Small intestine (tissue), 7 donors: ENCODE results near the gene CYP2W1. TPM values are rescaled to one million over a fixed set of nuclear protein-coding genes. Genes with fewer than 3 reads are reported as not detected.

Source experiments
- DNase-seq, 2 donors: peaks; one replicate each; pipeline versions ENCODE4 v3.0.0 to v3.0.0-alpha.2; 2013
- FAIRE-seq: peaks from 2 replicates; lab custom pipeline; 2012; peaks lifted over from hg19 to GRCh38; lab: Jason Lieb, UNC
- H3K27ac ChIP-seq, 3 donors: one replicate each; pipeline ENCODE4 v1.5.1; 2013; ENCODE audit warnings: low read length in 2 of 3, mild to moderate bottlenecking in 2 of 3, control low read depth in 1 of 3, inconsistent platforms in 1 of 3, low read depth in 1 of 3, moderate library complexity in 1 of 3
- H3K27me3 ChIP-seq, 3 donors: one replicate each; pipeline ENCODE4 v1.6.1; 2013; ENCODE audit warnings: low read length in 3 of 3, inconsistent platforms in 1 of 3; ENCODE audit not compliant: control insufficient read depth in 3 of 3, insufficient read depth in 3 of 3
- H3K36me3 ChIP-seq, 3 donors: one replicate each; pipeline ENCODE4 v1.6.1; 2013; ENCODE audit warnings: low read length in 3 of 3, inconsistent platforms in 1 of 3, low read depth in 1 of 3, mild to moderate bottlenecking in 1 of 3, moderate library complexity in 1 of 3; ENCODE audit not compliant: control insufficient read depth in 3 of 3, insufficient read depth in 2 of 3
- H3K4me1 ChIP-seq, 3 donors: one replicate each; pipeline ENCODE4 v1.6.1; 2013; ENCODE audit warnings: low read length in 2 of 3, inconsistent platforms in 1 of 3, low read depth in 1 of 3, mild to moderate bottlenecking in 1 of 3, moderate library complexity in 1 of 3; ENCODE audit not compliant: control insufficient read depth in 3 of 3, insufficient read depth in 2 of 3
- H3K4me3 ChIP-seq, 3 donors: one replicate each; pipeline ENCODE4 v1.5.1; 2013; ENCODE audit warnings: low read length in 3 of 3, control low read depth in 1 of 3, inconsistent platforms in 1 of 3, low read depth in 1 of 3, mild to moderate bottlenecking in 1 of 3, moderate library complexity in 1 of 3
- H3K9me3 ChIP-seq, 2 donors: one replicate each; pipeline ENCODE4 v1.6.1; 2013; ENCODE audit warnings: low read depth in 1 of 2, low read length in 1 of 2; ENCODE audit not compliant: control insufficient read depth in 2 of 2, insufficient read depth in 1 of 2
- WGBS, 3 donors: extraction: QIAGEN DNeasy Blood & Tissue Kit; methylation state at CpG; one replicate each; pipeline ENCODE4 v1.1.7; 2013; 5-methylcytosine and 5-hydroxymethylcytosine counted together
- polyA plus RNA-seq, 4 donors: library from polyadenylated mRNA; stranded (reverse) in 3 of 4; unstranded in 1 of 4; fragments of 200-250 nt in 3 of 4; fragments of 120-200 nt in 1 of 4; gene quantifications; one replicate each; pipeline versions ENCODE4 v1.2.1 to v1.2.3, GENCODE V29; 2013
- donor health status: healthy with polysubstance abuse.
- donor health status: control.
- donor health status: control.
- donor health status: Bipolar disorder and iron deficiency.
- donor health status: healthy.

Gene CYP2W1
- polyA plus RNA-seq, 4 donors, result 0.81 to 1,098 (median 1.1) TPM

- 0% methylated on average over 68 to 78 of the region's 78 CpGs for WGBS, 3 donors
- Histone ChIP-seq H3K4me1 (peaks cover 10 to 66% (median 10%) of the 10 kb centered on the region in 3 donors), H3K27me3 (no peaks in the 10 kb centered on the region), H3K36me3 (peaks cover 2 to 28% (median 3%) of the 10 kb centered on the region in 3 donors), H3K9me3 (peaks cover 0 to 5% of the 10 kb centered on the region in 2 donors), H3K27ac (peak within 1 kb of the TSS; percentile 91 to 95 (median 94)), H3K4me3 (peak within 1 kb of the TSS; percentile 83 to 96 (median 92))
- FAIRE-seq (no peak), DNase-seq (peak; percentile 85 to 93)
These were observed 7.9 kb upstream of the CYP2W1 start, which contains the start of gene COX19 for GRCh38 chr7:974820-975681. Gene COX19, minus strand, starts transcription at chr7:975549. Its CDS starts 40 bp downstream, at chr7:975509.

GRCh38 chr7:975702-976473 is 7.1 kb upstream of the CYP2W1 start:
- no peaks in the 10 kb centered on the region for H3K27me3 ChIP-seq
- H3K9me3 ChIP-seq, result peaks cover 0 to 5% of the 10 kb centered on the region in 2 donors
- 27 to 43% (median 29%) methylated on average over 28 of the region's 28 CpGs for WGBS, 3 donors
- peaks cover 10 to 70% (median 10%) of the 10 kb centered on the region in 3 donors for H3K4me1 ChIP-seq
- H3K36me3 ChIP-seq, result peaks cover 2 to 19% (median 3%) of the 10 kb centered on the region in 3 donors
- peak in 1 of 2 donors; percentile 65 for DNase-seq
- FAIRE-seq, result no peak
- H3K4me3 ChIP-seq, result peak overlapping the region in 2 of 3 donors; percentile 83 to 92
- H3K27ac ChIP-seq, result peak overlapping the region; percentile 91 to 95 (median 92)

DNA sequence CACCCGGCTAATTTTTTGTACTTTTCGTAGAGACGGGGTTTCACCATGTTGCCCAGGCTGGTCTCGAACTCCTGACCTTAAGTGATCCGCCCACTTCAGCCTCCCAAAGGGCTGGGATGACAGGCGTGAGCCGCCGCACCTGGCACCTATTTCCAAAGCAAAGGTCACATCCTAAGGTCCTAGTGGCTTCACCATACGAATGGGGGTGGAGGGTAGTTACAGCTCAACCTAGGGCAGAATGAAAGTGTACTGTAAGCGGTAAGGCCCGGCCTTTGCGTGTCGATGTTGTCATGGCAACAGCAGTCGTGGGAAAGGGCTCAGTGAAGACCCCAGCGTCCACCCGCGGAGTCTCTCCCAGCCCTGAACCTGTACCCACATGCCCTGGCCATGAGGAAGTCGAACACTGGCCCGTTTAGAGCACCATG is 6.1 kb upstream of the CYP2W1 start:
- Histone ChIP-seq H3K4me1 (peaks cover 10 to 71% (median 10%) of the 10 kb centered on the region in 3 donors), H3K36me3 (peaks cover 2 to 11% (median 3%) of the 10 kb centered on the region in 3 donors), H3K27me3 (no peaks in the 10 kb centered on the region), H3K4me3 (peak overlapping the region in 1 of 3 donors; percentile 1), H3K9me3 (peaks cover 0 to 5% of the 10 kb centered on the region in 2 donors), H3K27ac (peak overlapping the region; percentile 91 to 95 (median 92))
- WGBS, 3 donors, result 21 to 63% (median 34%) methylated on average over 19 of the region's 19 CpGs
- DNase-seq, result peak in 1 of 2 donors; percentile 76
- no peak for FAIRE-seq

- peaks cover under 1 to 7% (median 3%) of the 10 kb centered on the region in 3 donors for H3K36me3 ChIP-seq
- H3K4me1 ChIP-seq, result peaks cover 10 to 71% (median 10%) of the 10 kb centered on the region in 3 donors
- FAIRE-seq (no peak), DNase-seq (peak; percentile 93 to 96)
- H3K9me3 ChIP-seq, result peaks cover 0 to 5% of the 10 kb centered on the region in 2 donors
- peak overlapping the region in 1 of 3 donors; percentile 1 for H3K4me3 ChIP-seq
- 19 to 52% (median 34%) methylated on average over 18 to 19 of the region's 19 CpGs for WGBS, 3 donors
- H3K27me3 ChIP-seq, result no peaks in the 10 kb centered on the region
- H3K27ac ChIP-seq, result peak overlapping the region; percentile 91 to 95 (median 92)
These were observed 5.5 kb upstream of the CYP2W1 start for GRCh38 chr7:977326-978048.

DNA sequence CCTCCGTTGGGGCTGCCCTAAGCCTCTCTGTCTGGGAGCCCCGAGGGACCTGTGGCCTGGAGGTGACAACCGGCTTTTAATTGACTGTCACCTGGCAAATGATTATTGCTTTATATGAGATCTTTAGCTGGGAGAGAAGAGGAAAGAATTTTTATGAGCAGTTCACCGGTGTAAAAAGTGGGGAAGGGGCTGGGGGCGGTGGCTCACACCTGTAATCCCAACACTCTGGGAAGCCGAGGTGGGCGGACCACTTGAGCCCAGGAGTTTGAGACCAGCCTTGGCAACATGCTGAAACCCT is 5.0 kb upstream of the CYP2W1 start:
- H3K4me3 ChIP-seq, result no peak overlapping the region
- FAIRE-seq (no peak), DNase-seq (no peak)
- WGBS, 3 donors, result 12 to 58% (median 27%) methylated on average over 7 of the region's 7 CpGs
- H3K9me3 ChIP-seq, result peaks cover 0 to 5% of the 10 kb centered on the region in 2 donors
- peak overlapping the region; percentile 91 to 95 (median 92) for H3K27ac ChIP-seq
- peaks cover 7 to 71% (median 10%) of the 10 kb centered on the region in 3 donors for H3K4me1 ChIP-seq
- H3K36me3 ChIP-seq, result peaks cover 0 to 7% (median 0%) of the 10 kb centered on the region in 3 donors
- H3K27me3 ChIP-seq, result no peaks in the 10 kb centered on the region

- Histone ChIP-seq H3K27ac (peak overlapping the region; percentile 91 to 95 (median 92)), H3K9me3 (peaks cover 0 to 5% of the 10 kb centered on the region in 2 donors), H3K27me3 (no peaks in the 10 kb centered on the region), H3K4me3 (no peak overlapping the region), H3K4me1 (peaks cover 4 to 65% (median 10%) of the 10 kb centered on the region in 3 donors), H3K36me3 (peaks cover 0 to 7% (median 0%) of the 10 kb centered on the region in 3 donors)
- FAIRE-seq (no peak), DNase-seq (peak; percentile 69 to 79)
- 35 to 70% (median 51%) methylated on average over 24 of the region's 24 CpGs for WGBS, 3 donors
These were observed 4.4 kb upstream of the CYP2W1 start for GRCh38 chr7:978416-979091.

DNA sequence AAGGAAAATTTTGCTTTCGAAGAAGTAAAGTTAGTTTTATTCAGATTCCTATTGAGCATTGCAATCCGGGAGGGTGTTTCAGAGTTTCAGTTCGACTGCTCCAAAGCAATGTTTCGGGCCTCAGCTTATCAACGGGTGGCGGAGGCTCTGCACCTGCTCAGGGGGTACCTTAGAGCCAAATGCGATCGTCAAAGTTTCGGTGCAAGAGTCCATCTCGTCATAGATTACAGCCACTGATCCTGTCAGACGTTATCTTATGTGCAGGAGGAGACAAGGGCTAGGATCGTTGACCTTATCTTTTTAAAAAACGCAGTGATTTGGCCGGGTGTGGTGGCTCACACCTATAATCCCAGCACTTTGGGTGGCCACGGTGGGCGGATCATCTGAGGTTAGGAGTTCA is 3.8 kb upstream of the CYP2W1 start:
- H3K27ac ChIP-seq, result peak overlapping the region; percentile 91 to 95 (median 92)
- no peaks in the 10 kb centered on the region for H3K27me3 ChIP-seq
- 18 to 63% (median 52%) methylated on average over 16 of the region's 16 CpGs for WGBS, 3 donors
- H3K36me3 ChIP-seq, result peaks cover 0 to 12% (median 0%) of the 10 kb centered on the region in 3 donors
- H3K9me3 ChIP-seq, result peaks cover 0 to 5% of the 10 kb centered on the region in 2 donors
- DNase-seq, result peak; percentile 80 to 82
- no peak overlapping the region for H3K4me3 ChIP-seq
- peaks cover 3 to 61% (median 10%) of the 10 kb centered on the region in 3 donors for H3K4me1 ChIP-seq
- no peak for FAIRE-seq
